ENCODE data around the gene RASGRP4.
A peak's percentile ranks its signal among the peaks of the same experiment; 100 is the strongest.
"Not testable (repeated sequence)": the region's sequence is repeated elsewhere in the genome, so short reads cannot be mapped to it uniquely, and the experiment has no call there.

RASGRP4 gene

GRCh38 chr19:38362946-38363688 is 62.9 kb downstream of the RASGRP4 start:
- H3K9me3 Mint-ChIP-seq; H3K27ac Mint-ChIP-seq; H3K36me3 Mint-ChIP-seq (ENCODE audit: low read depth): not testable (repeated sequence)
- peaks cover 22% of the 10 kb centered on the region for H3K27me3 Mint-ChIP-seq (ENCODE audit: low read depth)
- H3K4me1 Mint-ChIP-seq (ENCODE audit: low read depth), result peaks cover 14% of the 10 kb centered on the region
- peak overlapping the region; percentile 44 for H3K4me3 Mint-ChIP-seq

GRCh38 chr19:38362076-38362945 is 63.7 kb downstream of the RASGRP4 start:
- peaks cover 14% of the 10 kb centered on the region for H3K4me1 Mint-ChIP-seq (ENCODE audit: low read depth)
- H3K9me3 Mint-ChIP-seq, result no peaks in the 10 kb centered on the region
- peak overlapping the region; percentile 87 for H3K4me3 Mint-ChIP-seq
- H3K36me3 Mint-ChIP-seq (ENCODE audit: low read depth), result no peaks in the 10 kb centered on the region
- H3K27me3 Mint-ChIP-seq (ENCODE audit: low read depth), result peaks cover 22% of the 10 kb centered on the region
- H3K27ac Mint-ChIP-seq, result peak overlapping the region; percentile 85

- H3K9me3 Mint-ChIP-seq, result no peaks in the 10 kb centered on the region
- H3K27me3 Mint-ChIP-seq (ENCODE audit: low read depth), result peaks cover 22% of the 10 kb centered on the region
- H3K4me1 Mint-ChIP-seq (ENCODE audit: low read depth), result peaks cover 14% of the 10 kb centered on the region
- no peaks in the 10 kb centered on the region for H3K36me3 Mint-ChIP-seq (ENCODE audit: low read depth)
- H3K4me3 Mint-ChIP-seq, result peak overlapping the region; percentile 87
- no peak overlapping the region for H3K27ac Mint-ChIP-seq
Measured at GRCh38 chr19:38361633-38362075, 64.4 kb downstream of the RASGRP4 start.

- peak overlapping the region; percentile 87 for H3K4me3 Mint-ChIP-seq
- peaks cover 14% of the 10 kb centered on the region for H3K4me1 Mint-ChIP-seq (ENCODE audit: low read depth)
- peaks cover 25% of the 10 kb centered on the region for H3K27me3 Mint-ChIP-seq (ENCODE audit: low read depth)
- H3K9me3 Mint-ChIP-seq, result no peaks in the 10 kb centered on the region
- peak overlapping the region; percentile 1 for H3K27ac Mint-ChIP-seq
- no peaks in the 10 kb centered on the region for H3K36me3 Mint-ChIP-seq (ENCODE audit: low read depth)
Measured at GRCh38 chr19:38360839-38361631, 65.0 kb downstream of the RASGRP4 start.

DNA sequence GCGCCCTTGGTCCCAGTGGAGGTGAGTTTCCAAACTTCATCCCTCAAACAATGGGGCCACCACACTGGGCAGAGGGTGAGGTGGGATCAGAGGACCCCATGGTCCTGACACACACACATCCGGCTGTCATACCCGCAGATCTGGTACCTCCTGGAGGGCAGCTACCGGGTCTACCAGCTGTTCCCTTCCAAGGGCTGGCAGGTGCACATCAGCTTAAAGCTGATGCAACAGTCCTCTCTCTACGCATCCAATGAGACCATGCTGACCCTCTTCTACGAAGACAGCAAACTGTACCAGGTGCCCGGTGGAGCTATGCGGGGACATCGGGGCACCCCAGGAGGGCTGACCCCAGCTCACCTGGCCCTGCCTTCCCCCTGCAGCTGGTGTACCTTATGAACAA is 65.7 kb downstream of the RASGRP4 start:
- Mint-ChIP-seq H3K27me3 (ENCODE audit: low read depth) (peaks cover 27% of the 10 kb centered on the region), H3K9me3 (no peaks in the 10 kb centered on the region), H3K4me1 (ENCODE audit: low read depth) (peaks cover 14% of the 10 kb centered on the region), H3K36me3 (ENCODE audit: low read depth) (no peaks in the 10 kb centered on the region), H3K4me3 (peak overlapping the region; percentile 87), H3K27ac (no peak overlapping the region)

DNA sequence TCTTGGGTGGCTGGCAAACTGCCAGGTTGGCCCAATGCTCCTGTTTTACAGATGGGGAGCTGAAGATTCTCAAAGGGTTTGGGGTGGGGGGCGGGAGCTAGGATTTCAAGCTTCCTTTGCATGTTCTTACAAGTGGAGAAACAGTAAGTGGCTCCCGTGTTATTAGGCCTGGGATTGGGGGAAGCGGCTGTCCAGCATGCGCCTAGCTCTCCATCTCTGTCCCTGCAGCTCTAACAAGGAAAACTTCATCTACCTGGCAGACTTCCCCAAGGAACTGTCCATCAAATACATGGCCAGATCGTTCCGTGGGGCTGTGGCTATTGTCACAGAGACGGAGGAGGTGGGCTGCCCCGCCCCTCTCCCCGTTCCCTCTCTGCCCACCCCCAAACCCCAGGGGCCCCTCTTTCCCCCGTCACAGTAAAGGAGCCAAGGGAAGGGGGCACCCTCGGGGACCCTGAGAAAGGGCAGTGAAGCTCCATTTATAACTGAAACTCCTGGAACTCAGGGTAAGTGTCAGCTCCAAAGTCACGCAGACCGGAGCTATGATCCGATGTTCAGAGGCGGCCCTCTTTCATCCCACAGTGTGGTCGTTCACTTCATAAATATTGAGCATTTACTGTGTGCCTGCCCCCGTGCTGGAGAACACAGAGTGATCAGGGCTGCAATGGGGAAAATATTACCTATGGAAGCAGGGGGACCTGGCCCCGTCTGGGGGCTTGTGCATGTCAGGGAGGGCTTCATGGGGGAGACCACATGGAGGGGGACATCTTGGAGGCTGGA is 66.6 kb downstream of the RASGRP4 start:
- Mint-ChIP-seq H3K27me3 (ENCODE audit: low read depth) (peaks cover 27% of the 10 kb centered on the region), H3K9me3 (no peaks in the 10 kb centered on the region), H3K27ac (no peak overlapping the region), H3K36me3 (ENCODE audit: low read depth) (no peaks in the 10 kb centered on the region), H3K4me1 (ENCODE audit: low read depth) (peaks cover 14% of the 10 kb centered on the region), H3K4me3 (peak overlapping the region; percentile 46)

All from T-helper 1 cell treated with Interleukin-12 subunit alpha and Interleukin-12 subunit beta and Interleukin-4 antibody, amounts not matched to agents 30 μg/mL and 1 μg/mL, for 36 hours (primary cell).